ENCODE measurements around the gene DNER.

DNER gene

GRCh38 chr2:229446350-229446749, 268.0 kb downstream of the DNER start:
- DNase-seq (ENCODE audit: low read depth), result no peak
- TF ChIP-seq CTCF (conservative IDR thresholded peaks at IDR 0.05; ENCODE audit: low read length), result no peak
- no peak overlapping the region for H3K4me3 ChIP-seq (ENCODE audit: low read length)

GRCh38 chr2:229445501-229446211, 268.7 kb downstream of the DNER start:
- no peak for TF ChIP-seq CTCF (conservative IDR thresholded peaks at IDR 0.05; ENCODE audit: low read length)
- peak overlapping the region; percentile 41 for H3K4me3 ChIP-seq (ENCODE audit: low read length)
- peak; percentile 63 for DNase-seq (ENCODE audit: low read depth)

GRCh38 chr2:229445019-229445418, 269.3 kb downstream of the DNER start:
- DNase-seq (ENCODE audit: low read depth), result peak; percentile 94
- H3K4me3 ChIP-seq (ENCODE audit: low read length), result peak overlapping the region; percentile 41
- no peak for TF ChIP-seq CTCF (conservative IDR thresholded peaks at IDR 0.05; ENCODE audit: low read length)

- DNase-seq (ENCODE audit: low read depth), result no peak
- H3K4me3 ChIP-seq (ENCODE audit: low read length), result no peak overlapping the region
- TF ChIP-seq CTCF (conservative IDR thresholded peaks at IDR 0.05; ENCODE audit: low read length), result no peak
Measured at GRCh38 chr2:229443546-229444268, 270.6 kb downstream of the DNER start.

- TF ChIP-seq CTCF (conservative IDR thresholded peaks at IDR 0.05; ENCODE audit: low read length), result no peak
- no peak overlapping the region for H3K4me3 ChIP-seq (ENCODE audit: low read length)
- DNase-seq (ENCODE audit: low read depth), result no peak
Measured at GRCh38 chr2:229443141-229443540, 271.2 kb downstream of the DNER start.

DNA sequence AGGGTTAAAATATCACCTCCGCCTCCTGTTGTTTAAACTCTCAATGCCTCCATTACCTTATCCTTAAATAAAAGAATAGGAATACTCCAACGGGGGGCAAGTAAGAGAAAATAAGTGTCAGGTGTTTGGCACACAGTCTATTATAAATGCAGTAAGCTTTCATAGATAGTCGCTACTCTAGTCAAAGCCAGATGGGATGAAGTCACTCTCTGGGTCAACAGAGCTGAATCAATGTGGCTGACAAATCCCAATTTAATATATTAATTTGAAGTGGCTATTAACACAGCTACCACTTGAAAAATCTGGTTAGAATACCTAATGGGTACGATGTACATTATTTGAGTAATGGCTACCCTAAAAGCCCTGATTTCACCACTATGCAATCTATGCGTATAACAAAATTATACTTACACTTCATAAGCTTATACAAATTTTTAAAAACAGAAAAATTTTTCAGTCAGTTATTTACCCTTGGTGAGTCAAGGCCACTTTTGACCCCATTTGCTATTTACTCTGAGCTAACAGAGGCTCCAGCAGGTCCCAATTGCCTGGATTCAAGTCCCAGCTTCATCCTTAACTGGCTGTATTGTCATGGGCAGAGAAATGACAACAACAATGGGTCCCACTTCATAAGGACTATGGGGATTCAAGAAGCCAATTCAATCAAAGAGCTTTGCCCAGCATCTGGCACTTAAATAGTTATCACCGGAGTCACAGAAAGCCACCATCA, 275.8 kb downstream of the DNER start:
- no peak for DNase-seq (ENCODE audit: low read depth)
- no peak overlapping the region for H3K4me3 ChIP-seq (ENCODE audit: low read length)
- no peak for TF ChIP-seq CTCF (conservative IDR thresholded peaks at IDR 0.05; ENCODE audit: low read length)
